HepG2 (cell line): ENCODE data around the gene GPR179. TPM values are rescaled to one million over a fixed set of nuclear protein-coding genes. Genes with fewer than 3 reads are reported as not detected.

Source experiments
- IRF2 ChIP-seq: IDR thresholded peaks from 2 replicates; pipeline ENCODE4 v1.6.1; 2018; ENCODE audit warnings: missing genetic modification reagents, missing compliant biosample characterization
- MTA3 ChIP-seq: sonication (generic); formaldehyde crosslinking; IDR thresholded peaks from 2 replicates; pipeline ENCODE4 v1.4.0; 2020; ENCODE audit warnings: missing genetic modification reagents
- PRPF4 ChIP-seq: fragments of 200-400 bp; formaldehyde crosslinking; IDR thresholded peaks from 2 replicates; pipeline ENCODE4 v1.6.1; 2016; ENCODE audit warnings: low read length, low read depth; ENCODE audit not compliant: poor library complexity, severe bottlenecking
- REPIN1 ChIP-seq: sonication (generic); formaldehyde crosslinking; IDR thresholded peaks from 2 replicates; pipeline ENCODE4 v1.8.0; 2022; ENCODE audit warnings: missing genetic modification reagents, low read depth, mild to moderate bottlenecking, borderline replicate concordance
- TCF12 ChIP-seq, 2 experiments: fragments of 450-650 bp in 1 of 2; sonication (generic) in 1 of 2; formaldehyde crosslinking in 1 of 2; IDR thresholded peaks; 2 replicates each; pipeline versions ENCODE4 v1.6.1 to v1.8.0; 2017 to 2022; ENCODE audit warnings: antibody characterized with exemption in 1 of 2, mild to moderate bottlenecking in 1 of 2, missing genetic modification reagents in 1 of 2, moderate library complexity in 1 of 2
- ZBTB42 ChIP-seq: sonication (generic); formaldehyde crosslinking; IDR thresholded peaks from 2 replicates; pipeline ENCODE4 v1.5.0; 2020; ENCODE audit warnings: mild to moderate bottlenecking, missing genetic modification reagents
- polyA plus RNA-seq, 8 experiments: library from polyadenylated mRNA; depleted of rRNA in 3 of 8; stranded (reverse) in 7 of 8; unstranded in 1 of 8; fragments of >200 nt; fragmentation: Illumina TruSeq in 4 of 8; extraction: Trizol in 4 of 8; gene quantifications; 2 replicates each; pipeline versions ENCODE4 v1.2.1 to v1.2.3, GENCODE V29; 2011 to 2016; ENCODE audit warnings: low read depth in 4 of 8, missing spikeins in 1 of 8, mixed read lengths in 1 of 8; ENCODE audit not compliant: insufficient read depth in 1 of 8
- total RNA-seq, 5 experiments: library from RNA; depleted of rRNA; stranded (reverse); fragments of >200 nt; fragmentation: Illumina TruSeq; extraction: Trizol; gene quantifications; 2 replicates each; pipeline ENCODE4 v1.2.3, GENCODE V29; 2016; ENCODE audit warnings: low read depth in 1 of 5
- TF ChIP-seq, protein P1 (sequence below): sonication (generic); formaldehyde crosslinking; IDR thresholded peaks from 2 replicates; pipeline ENCODE4 v1.4.0; 2020; ENCODE audit warnings: mild to moderate bottlenecking, missing genetic modification reagents
- TF ChIP-seq, protein P2 (sequence below): sonication (generic); formaldehyde crosslinking; IDR thresholded peaks from 2 replicates; pipeline ENCODE4 v1.5.1; 2020; ENCODE audit warnings: missing genetic modification reagents, mild to moderate bottlenecking, borderline replicate concordance
- TF ChIP-seq, protein P3 (sequence below): sonication (generic); formaldehyde crosslinking; IDR thresholded peaks from 2 replicates; pipeline ENCODE4 v1.5.0; 2020; ENCODE audit warnings: missing genetic modification reagents, mild to moderate bottlenecking, borderline replicate concordance
- TF ChIP-seq, protein P4 (sequence below): sonication (generic); formaldehyde crosslinking; IDR thresholded peaks from 2 replicates; pipeline ENCODE4 v1.4.0; 2020; ENCODE audit warnings: missing genetic modification reagents

GPR179 gene
- total and polyA plus RNA-seq, 2 of the 13 experiments (the other 11 are each of a cell fraction or from before 2014, with no cell fraction given), result 0.03 TPM; not detected in 1

DNA sequence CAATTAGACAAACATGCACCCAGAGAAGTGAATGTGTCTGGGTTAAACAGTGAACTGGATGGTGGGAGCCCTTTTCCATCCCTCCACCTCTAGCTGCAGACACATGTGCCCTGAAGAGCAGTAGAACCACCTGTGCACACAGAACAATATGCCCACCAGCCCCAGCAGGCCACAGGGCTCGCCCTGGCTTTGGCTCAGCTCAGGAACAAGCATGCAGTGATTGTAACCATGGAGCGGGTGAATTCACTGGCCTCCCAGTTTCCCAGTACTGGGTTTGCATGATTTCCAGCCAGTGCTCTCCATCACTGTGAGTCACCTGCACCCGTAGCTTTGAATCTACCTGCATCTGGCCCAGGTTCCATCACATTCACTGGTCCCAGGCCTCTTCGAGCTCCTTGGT lies 5.2 kb downstream of the GPR179 start (continued):
- TF ChIP-seq, protein P1, sequence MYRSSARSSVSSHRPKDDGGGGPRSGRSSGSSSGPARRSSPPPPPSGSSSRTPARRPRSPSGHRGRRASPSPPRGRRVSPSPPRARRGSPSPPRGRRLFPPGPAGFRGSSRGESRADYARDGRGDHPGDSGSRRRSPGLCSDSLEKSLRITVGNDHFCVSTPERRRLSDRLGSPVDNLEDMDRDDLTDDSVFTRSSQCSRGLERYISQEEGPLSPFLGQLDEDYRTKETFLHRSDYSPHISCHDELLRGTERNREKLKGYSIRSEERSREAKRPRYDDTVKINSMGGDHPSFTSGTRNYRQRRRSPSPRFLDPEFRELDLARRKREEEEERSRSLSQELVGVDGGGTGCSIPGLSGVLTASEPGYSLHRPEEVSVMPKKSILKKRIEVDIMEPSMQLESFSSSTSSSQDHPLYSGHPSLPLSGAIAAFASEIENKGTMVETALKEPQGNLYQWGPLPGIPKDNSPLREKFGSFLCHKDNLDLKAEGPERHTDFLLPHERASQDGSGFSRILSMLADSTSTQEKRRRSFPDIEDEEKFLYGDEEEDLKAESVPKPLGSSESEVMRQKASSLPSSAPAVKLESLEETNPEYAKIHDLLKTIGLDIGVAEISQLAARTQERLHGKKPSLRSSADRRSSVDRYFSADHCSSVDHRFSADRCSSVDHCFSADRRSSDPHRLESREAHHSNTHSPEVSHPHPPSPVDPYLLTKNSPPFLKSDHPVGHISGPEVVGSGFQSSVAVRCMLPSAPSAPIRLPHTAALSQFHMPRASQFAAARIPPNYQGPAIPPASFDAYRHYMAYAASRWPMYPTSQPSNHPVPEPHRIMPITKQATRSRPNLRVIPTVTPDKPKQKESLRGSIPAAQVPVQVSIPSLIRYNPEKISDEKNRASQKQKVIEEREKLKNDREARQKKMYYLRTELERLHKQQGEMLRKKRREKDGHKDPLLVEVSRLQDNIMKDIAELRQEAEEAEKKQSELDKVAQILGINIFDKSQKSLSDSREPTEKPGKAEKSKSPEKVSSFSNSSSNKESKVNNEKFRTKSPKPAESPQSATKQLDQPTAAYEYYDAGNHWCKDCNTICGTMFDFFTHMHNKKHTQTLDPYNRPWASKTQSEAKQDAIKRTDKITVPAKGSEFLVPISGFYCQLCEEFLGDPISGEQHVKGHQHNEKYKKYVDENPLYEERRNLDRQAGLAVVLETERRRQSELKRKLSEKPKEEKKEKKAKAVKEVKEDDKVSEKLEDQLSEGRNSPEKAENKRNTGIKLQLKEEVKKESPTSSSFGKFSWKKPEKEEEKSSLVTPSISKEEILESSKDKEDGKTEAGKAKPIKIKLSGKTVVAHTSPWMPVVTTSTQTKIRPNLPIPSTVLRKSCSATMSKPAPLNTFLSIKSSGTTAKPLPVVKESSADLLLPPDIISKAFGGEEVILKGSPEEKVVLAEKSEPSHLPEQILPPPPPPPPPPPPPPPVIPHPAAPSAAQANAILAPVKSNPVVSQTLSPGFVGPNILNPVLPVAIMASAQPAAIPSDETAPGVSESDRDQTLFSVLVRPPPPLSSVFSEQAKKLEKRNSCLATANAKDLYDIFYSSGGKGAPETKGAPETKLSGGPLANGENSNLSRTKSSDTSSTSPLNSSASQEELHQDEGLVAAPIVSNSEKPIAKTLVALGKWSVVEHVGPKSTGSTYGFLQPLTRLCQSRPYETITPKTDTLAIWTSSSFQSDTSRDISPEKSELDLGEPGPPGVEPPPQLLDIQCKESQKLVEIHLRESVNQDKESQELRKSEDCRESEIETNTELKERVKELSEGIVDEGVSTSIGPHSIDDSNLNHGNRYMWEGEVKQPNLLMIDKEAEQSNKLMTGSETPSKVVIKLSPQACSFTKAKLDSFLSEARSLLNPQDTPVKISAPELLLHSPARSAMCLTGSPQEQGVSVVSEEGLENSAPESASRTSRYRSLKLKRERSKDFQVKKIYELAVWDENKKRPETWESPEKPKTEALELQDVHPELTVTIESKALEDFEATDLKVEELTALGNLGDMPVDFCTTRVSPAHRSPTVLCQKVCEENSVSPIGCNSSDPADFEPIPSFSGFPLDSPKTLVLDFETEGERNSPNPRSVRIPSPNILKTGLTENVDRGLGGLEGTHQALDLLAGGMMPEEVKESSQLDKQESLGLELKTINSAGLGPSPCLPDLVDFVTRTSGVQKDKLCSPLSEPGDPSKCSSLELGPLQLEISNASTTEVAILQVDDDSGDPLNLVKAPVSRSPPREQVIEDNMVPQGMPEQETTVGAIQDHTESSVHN (CRISPR knock-in tag), result no peak
- TF ChIP-seq, protein P2, sequence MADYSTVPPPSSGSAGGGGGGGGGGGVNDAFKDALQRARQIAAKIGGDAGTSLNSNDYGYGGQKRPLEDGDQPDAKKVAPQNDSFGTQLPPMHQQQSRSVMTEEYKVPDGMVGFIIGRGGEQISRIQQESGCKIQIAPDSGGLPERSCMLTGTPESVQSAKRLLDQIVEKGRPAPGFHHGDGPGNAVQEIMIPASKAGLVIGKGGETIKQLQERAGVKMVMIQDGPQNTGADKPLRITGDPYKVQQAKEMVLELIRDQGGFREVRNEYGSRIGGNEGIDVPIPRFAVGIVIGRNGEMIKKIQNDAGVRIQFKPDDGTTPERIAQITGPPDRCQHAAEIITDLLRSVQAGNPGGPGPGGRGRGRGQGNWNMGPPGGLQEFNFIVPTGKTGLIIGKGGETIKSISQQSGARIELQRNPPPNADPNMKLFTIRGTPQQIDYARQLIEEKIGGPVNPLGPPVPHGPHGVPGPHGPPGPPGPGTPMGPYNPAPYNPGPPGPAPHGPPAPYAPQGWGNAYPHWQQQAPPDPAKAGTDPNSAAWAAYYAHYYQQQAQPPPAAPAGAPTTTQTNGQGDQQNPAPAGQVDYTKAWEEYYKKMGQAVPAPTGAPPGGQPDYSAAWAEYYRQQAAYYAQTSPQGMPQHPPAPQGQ (CRISPR knock-in tag), result no peak
- no peak for TF ChIP-seq PRPF4
- TF ChIP-seq, protein P3, sequence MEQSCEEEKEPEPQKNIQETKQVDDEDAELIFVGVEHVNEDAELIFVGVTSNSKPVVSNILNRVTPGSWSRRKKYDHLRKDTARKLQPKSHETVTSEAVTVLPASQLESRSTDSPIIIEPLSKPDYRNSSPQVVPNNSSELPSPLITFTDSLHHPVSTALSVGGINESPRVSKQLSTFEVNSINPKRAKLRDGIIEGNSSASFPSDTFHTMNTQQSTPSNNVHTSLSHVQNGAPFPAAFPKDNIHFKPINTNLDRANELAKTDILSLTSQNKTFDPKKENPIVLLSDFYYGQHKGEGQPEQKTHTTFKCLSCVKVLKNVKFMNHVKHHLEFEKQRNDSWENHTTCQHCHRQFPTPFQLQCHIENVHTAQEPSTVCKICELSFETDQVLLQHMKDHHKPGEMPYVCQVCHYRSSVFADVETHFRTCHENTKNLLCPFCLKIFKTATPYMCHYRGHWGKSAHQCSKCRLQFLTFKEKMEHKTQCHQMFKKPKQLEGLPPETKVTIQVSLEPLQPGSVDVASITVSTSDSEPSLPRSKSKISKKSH (CRISPR knock-in tag), result no peak
- TF ChIP-seq, protein P4, sequence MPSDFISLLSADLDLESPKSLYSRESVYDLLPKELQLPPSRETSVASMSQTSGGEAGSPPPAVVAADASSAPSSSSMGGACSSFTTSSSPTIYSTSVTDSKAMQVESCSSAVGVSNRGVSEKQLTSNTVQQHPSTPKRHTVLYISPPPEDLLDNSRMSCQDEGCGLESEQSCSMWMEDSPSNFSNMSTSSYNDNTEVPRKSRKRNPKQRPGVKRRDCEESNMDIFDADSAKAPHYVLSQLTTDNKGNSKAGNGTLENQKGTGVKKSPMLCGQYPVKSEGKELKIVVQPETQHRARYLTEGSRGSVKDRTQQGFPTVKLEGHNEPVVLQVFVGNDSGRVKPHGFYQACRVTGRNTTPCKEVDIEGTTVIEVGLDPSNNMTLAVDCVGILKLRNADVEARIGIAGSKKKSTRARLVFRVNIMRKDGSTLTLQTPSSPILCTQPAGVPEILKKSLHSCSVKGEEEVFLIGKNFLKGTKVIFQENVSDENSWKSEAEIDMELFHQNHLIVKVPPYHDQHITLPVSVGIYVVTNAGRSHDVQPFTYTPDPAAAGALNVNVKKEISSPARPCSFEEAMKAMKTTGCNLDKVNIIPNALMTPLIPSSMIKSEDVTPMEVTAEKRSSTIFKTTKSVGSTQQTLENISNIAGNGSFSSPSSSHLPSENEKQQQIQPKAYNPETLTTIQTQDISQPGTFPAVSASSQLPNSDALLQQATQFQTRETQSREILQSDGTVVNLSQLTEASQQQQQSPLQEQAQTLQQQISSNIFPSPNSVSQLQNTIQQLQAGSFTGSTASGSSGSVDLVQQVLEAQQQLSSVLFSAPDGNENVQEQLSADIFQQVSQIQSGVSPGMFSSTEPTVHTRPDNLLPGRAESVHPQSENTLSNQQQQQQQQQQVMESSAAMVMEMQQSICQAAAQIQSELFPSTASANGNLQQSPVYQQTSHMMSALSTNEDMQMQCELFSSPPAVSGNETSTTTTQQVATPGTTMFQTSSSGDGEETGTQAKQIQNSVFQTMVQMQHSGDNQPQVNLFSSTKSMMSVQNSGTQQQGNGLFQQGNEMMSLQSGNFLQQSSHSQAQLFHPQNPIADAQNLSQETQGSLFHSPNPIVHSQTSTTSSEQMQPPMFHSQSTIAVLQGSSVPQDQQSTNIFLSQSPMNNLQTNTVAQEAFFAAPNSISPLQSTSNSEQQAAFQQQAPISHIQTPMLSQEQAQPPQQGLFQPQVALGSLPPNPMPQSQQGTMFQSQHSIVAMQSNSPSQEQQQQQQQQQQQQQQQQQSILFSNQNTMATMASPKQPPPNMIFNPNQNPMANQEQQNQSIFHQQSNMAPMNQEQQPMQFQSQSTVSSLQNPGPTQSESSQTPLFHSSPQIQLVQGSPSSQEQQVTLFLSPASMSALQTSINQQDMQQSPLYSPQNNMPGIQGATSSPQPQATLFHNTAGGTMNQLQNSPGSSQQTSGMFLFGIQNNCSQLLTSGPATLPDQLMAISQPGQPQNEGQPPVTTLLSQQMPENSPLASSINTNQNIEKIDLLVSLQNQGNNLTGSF, result no peak
- TF ChIP-seq REPIN1 (CRISPR knock-in tag), result no peak
- no peak for TF ChIP-seq MTA3 (CRISPR knock-in tag)
- TF ChIP-seq IRF2, result no peak
- no peak for TF ChIP-seq ZBTB42
- no peak for TF ChIP-seq TCF12 (IDR thresholded peaks at IDR 0.05)
- no peak for TF ChIP-seq TCF12 (CRISPR knock-in tag; IDR thresholded peaks at IDR 0.05)
